ACC112 (cell line): ENCODE results near the gene TOB1.

ENCODE experiments used
- H2AFZ ChIP-seq: fragments of 200-600 bp; sonication (generic); one replicate; pipeline ENCODE4 v1.6.0; 2017; ENCODE audit warnings: antibody characterized with exemption, low read length; ENCODE audit not compliant: unreplicated experiment
- H3K27ac ChIP-seq: fragments of 200-600 bp; sonication (generic); 2 replicates; pipeline ENCODE4 v1.5.1; 2014; ENCODE audit warnings: low read depth, mild to moderate bottlenecking, antibody characterized with exemption, low read length, moderate library complexity
- H3K27me3 ChIP-seq: fragments of 200-600 bp; sonication (generic); 2 replicates; pipeline ENCODE4 v1.6.1; 2014; ENCODE audit warnings: mild to moderate bottlenecking, antibody characterized with exemption, low read length, moderate library complexity, mixed read lengths; ENCODE audit not compliant: insufficient read depth
- H3K36me3 ChIP-seq: fragments of 200-600 bp; sonication (generic); 2 replicates; pipeline ENCODE4 v1.6.1; 2016; ENCODE audit warnings: mild to moderate bottlenecking, antibody characterized with exemption, low read length, moderate library complexity, mixed read lengths; ENCODE audit not compliant: insufficient read depth
- H3K4me1 ChIP-seq: fragments of 200-600 bp; sonication (generic); one replicate; pipeline ENCODE4 v1.6.1; 2016; ENCODE audit warnings: low read length, mixed read lengths; ENCODE audit not compliant: insufficient read depth, unreplicated experiment, control insufficient read depth
- H3K4me3 ChIP-seq: fragments of 200-600 bp; sonication (generic); 2 replicates; pipeline ENCODE4 v1.5.1; 2014; ENCODE audit warnings: mild to moderate bottlenecking, low read depth, low read length
- H3K79me2 ChIP-seq: fragments of 200-600 bp; sonication (generic); one replicate; pipeline ENCODE4 v1.6.0; 2016; ENCODE audit warnings: low read length; ENCODE audit not compliant: control insufficient read depth, unreplicated experiment, insufficient read depth

TOB1 gene

GRCh38 chr17:50843150-50843905, 22.8 kb downstream of the TOB1 start:
- no peak overlapping the region for H3K4me3 ChIP-seq
- H3K4me1 ChIP-seq = peaks cover 6% of the 10 kb centered on the region
- H2AFZ ChIP-seq = no peak overlapping the region
- no peaks in the 10 kb centered on the region for H3K79me2 ChIP-seq
- no peak overlapping the region for H3K27ac ChIP-seq
- no peaks in the 10 kb centered on the region for H3K27me3 ChIP-seq
- no peaks in the 10 kb centered on the region for H3K36me3 ChIP-seq

- Histone ChIP-seq H3K79me2 (no peaks in the 10 kb centered on the region), H3K4me1 (peaks cover 6% of the 10 kb centered on the region), H2AFZ (no peak overlapping the region), H3K4me3 (no peak overlapping the region), H3K27ac (no peak overlapping the region), H3K27me3 (no peaks in the 10 kb centered on the region), H3K36me3 (no peaks in the 10 kb centered on the region)
Observed at GRCh38 chr17:50842506-50843149, 23.5 kb downstream of the TOB1 start.

- Histone ChIP-seq H3K79me2 (no peaks in the 10 kb centered on the region), H3K4me1 (peaks cover 6% of the 10 kb centered on the region), H3K4me3 (no peak overlapping the region), H3K36me3 (no peaks in the 10 kb centered on the region), H3K27ac (no peak overlapping the region), H2AFZ (no peak overlapping the region), H3K27me3 (no peaks in the 10 kb centered on the region)
Observed at GRCh38 chr17:50841949-50842354, 24.2 kb downstream of the TOB1 start.

GRCh38 chr17:50841277-50841948, 24.7 kb downstream of the TOB1 start:
- no peaks in the 10 kb centered on the region for H3K79me2 ChIP-seq
- H3K27ac ChIP-seq = no peak overlapping the region
- no peak overlapping the region for H2AFZ ChIP-seq
- H3K27me3 ChIP-seq = no peaks in the 10 kb centered on the region
- no peak overlapping the region for H3K4me3 ChIP-seq
- H3K36me3 ChIP-seq = no peaks in the 10 kb centered on the region
- peaks cover 6% of the 10 kb centered on the region for H3K4me1 ChIP-seq

- H3K27ac ChIP-seq = no peak overlapping the region
Observed at GRCh38 chr17:50840311-50840851, 25.8 kb downstream of the TOB1 start.

GRCh38 chr17:50839591-50840310, 26.4 kb downstream of the TOB1 start:
- Histone ChIP-seq H3K79me2 (no peaks in the 10 kb centered on the region), H3K4me3 (no peak overlapping the region), H3K4me1 (no peaks in the 10 kb centered on the region), H3K36me3 (no peaks in the 10 kb centered on the region), H3K27ac (no peak overlapping the region), H3K27me3 (no peaks in the 10 kb centered on the region; the same call in 1 of the 2 replicates), H2AFZ (no peak overlapping the region)

More at GRCh38 chr17:50840311-50840851, 25.8 kb downstream of the TOB1 start:
- peaks cover 5% of the 10 kb centered on the region for H3K4me1 ChIP-seq
- H3K79me2 ChIP-seq = no peaks in the 10 kb centered on the region
- H3K4me3 ChIP-seq = no peak overlapping the region
- H3K27me3 ChIP-seq = no peaks in the 10 kb centered on the region; the same call in 1 of the 2 replicates
- no peak overlapping the region for H2AFZ ChIP-seq
- H3K36me3 ChIP-seq = no peaks in the 10 kb centered on the region

- no peaks in the 10 kb centered on the region for H3K79me2 ChIP-seq
- H3K36me3 ChIP-seq = no peaks in the 10 kb centered on the region
- no peak overlapping the region for H3K4me3 ChIP-seq
- H2AFZ ChIP-seq = no peak overlapping the region
- no peaks in the 10 kb centered on the region for H3K4me1 ChIP-seq
- no peaks in the 10 kb centered on the region; the same call in 1 of the 2 replicates for H3K27me3 ChIP-seq
- no peak overlapping the region for H3K27ac ChIP-seq
Observed at GRCh38 chr17:50837980-50838954, 27.9 kb downstream of the TOB1 start.

- Histone ChIP-seq H2AFZ (no peak overlapping the region), H3K79me2 (no peaks in the 10 kb centered on the region), H3K4me3 (no peak overlapping the region), H3K27me3 (no peaks in the 10 kb centered on the region; the same call in 1 of the 2 replicates), H3K4me1 (no peaks in the 10 kb centered on the region), H3K27ac (no peak overlapping the region), H3K36me3 (no peaks in the 10 kb centered on the region)
Observed at GRCh38 chr17:50837286-50837979, 28.7 kb downstream of the TOB1 start.

GRCh38 chr17:50836826-50837225, 29.3 kb downstream of the TOB1 start:
- Histone ChIP-seq H2AFZ (no peak overlapping the region), H3K4me1 (no peaks in the 10 kb centered on the region), H3K79me2 (no peaks in the 10 kb centered on the region), H3K27me3 (no peaks in the 10 kb centered on the region; the same call in 1 of the 2 replicates), H3K36me3 (no peaks in the 10 kb centered on the region), H3K4me3 (no peak overlapping the region), H3K27ac (no peak overlapping the region)
